Neural progenitor cell (in vitro differentiated cells): Measurements from ENCODE around the gene SAP30L.

ENCODE experiments used
- CTCF ChIP-seq: fragments of 200-600 bp; sonication (generic); IDR thresholded peaks from 2 replicates; pipeline ENCODE4 v1.5.1; 2017; ENCODE audit warnings: antibody characterized with exemption, mild to moderate bottlenecking
- EZH2phosphoT487 ChIP-seq: fragments of 200-600 bp; sonication (generic); IDR thresholded peaks from 2 replicates; pipeline ENCODE4 v1.6.1; 2017; ENCODE audit warnings: antibody characterized with exemption

DNA sequence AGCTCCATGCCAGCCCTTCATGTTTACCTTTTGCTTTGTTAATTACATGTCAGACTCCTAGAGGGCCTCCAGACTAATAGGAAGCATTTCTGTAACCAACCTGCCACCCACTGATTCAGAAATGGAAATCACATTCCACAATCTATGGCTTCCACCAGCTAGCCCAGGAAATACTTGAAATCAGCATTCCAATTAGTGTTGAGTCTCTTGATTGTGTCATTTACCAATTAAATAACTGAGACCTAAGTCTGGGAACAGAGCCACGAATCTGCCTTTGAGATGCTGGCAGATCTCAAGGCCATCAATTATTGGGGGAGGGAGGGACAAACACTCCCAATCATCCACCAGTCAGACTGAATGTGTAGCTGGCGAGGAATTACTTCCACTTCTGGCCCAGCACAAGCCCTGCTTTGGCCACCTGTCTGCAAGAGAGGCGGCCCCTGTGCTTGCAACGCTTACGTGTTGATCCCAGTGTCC, 27.4 kb upstream of the SAP30L start:
- TF ChIP-seq CTCF = no peak
- TF ChIP-seq EZH2phosphoT487 = no peak
